Esophagus squamous epithelium (tissue), 5 donors: ENCODE data around the gene CCDC33. TPM values are rescaled to one million over a fixed set of nuclear protein-coding genes. Genes with fewer than 3 reads are reported as not detected.

Experiments used
- DNase-seq: peaks from one replicate; lab custom pipeline; 2025; lab: John Stamatoyannopoulos, UW
- H3K27ac ChIP-seq, 4 donors: fragments of 200-600 bp; sonication (generic); one replicate each; pipeline ENCODE4 v1.5.1; 2016 to 2019; ENCODE audit warnings: mild to moderate bottlenecking in 1 of 4
- H3K27me3 ChIP-seq, 4 donors: fragments of 200-600 bp; sonication (generic); 1 replicate in 3 of 4; 2 replicates in 1 of 4; pipeline versions ENCODE4 v1.5.1 to v1.6.0; 2017 to 2021; ENCODE audit warnings: antibody characterized with exemption in 1 of 4
- H3K36me3 ChIP-seq, 3 donors: fragments of 200-600 bp; sonication (generic); one replicate each; pipeline ENCODE4 v1.5.1; 2016 to 2019
- H3K4me1 ChIP-seq, 3 donors: fragments of 200-600 bp; sonication (generic); one replicate each; pipeline ENCODE4 v1.5.1; 2017 to 2019
- H3K4me3 ChIP-seq, 4 donors: fragments of 200-600 bp; sonication (generic); 1 replicate in 3 of 4; 2 replicates in 1 of 4; pipeline ENCODE4 v1.5.1; 2016 to 2019; ENCODE audit warnings: mild to moderate bottlenecking in 2 of 4, moderate library complexity in 1 of 4
- H3K9me3 ChIP-seq, 3 donors: fragments of 200-600 bp; sonication (generic); one replicate each; pipeline ENCODE4 v1.5.1; 2016 to 2019
- POLR2A ChIP-seq, 4 donors: fragments of 450-650 bp; IDR thresholded peaks; one replicate each; pipeline ENCODE4 v1.6.1; 2017; ENCODE audit warnings: antibody characterized with exemption in 4 of 4, mild to moderate bottlenecking in 4 of 4, moderate library complexity in 3 of 4
- WGBS, 2 donors: methylation state at CpG; one replicate each; pipeline ENCODE4 v1.1.5; 2018; 5-methylcytosine and 5-hydroxymethylcytosine counted together
- intact Hi-C: fragments of 100-400 bp; cut with DNase I; formaldehyde crosslinking; loops from one replicate; pipeline ENCODE4 v1.15.0; 2022
- total RNA-seq, 4 donors: library from RNA; depleted of rRNA; stranded (reverse); fragments of >200 nt; gene quantifications; one replicate each; pipeline ENCODE4 v1.1.0, GENCODE V29; 2016
- TF ChIP-seq, protein P1 (sequence below), 6 experiments: fragments of 450-650 bp in 4 of 6; fragments of 200-600 bp in 2 of 6; sonication (generic) in 2 of 6; IDR thresholded peaks; one replicate each; pipeline ENCODE4 v1.5.1; 2016 to 2019; ENCODE audit warnings: antibody characterized with exemption in 6 of 6, mild to moderate bottlenecking in 4 of 6, moderate library complexity in 4 of 6
- donor health status: DM: yes; HTN: yes; CAD: no.

Gene CCDC33
- total RNA-seq, 4 donors from 2014 or later, result not detected

DNA sequence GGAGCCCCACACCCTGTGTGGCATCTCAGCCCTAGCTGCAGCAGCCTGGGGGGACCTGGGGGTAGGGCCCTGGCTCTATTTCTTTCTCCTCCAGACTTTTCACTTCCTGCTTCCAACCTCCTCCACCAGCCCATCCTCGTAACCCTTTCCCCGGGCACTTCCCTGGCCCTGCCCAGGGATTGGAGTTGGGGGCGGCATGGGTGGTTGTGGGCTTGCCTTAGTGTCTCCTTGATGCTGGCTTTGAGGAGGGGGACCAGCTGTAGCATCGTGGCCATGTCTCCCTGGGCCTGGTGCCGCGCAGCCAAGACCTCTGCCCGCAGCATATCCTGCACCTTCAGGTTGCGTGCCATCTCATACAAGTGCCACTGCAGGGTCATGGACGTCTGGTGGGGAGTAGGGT is 103.2 kb downstream of the CCDC33 start:
- Histone ChIP-seq H3K4me1 (peaks cover 0 to 18% (median 5%) of the 10 kb centered on the region in 3 donors), H3K27ac (no peak overlapping the region), H3K9me3 (no peaks in the 10 kb centered on the region), H3K4me3 (no peak overlapping the region), H3K27me3 (no peaks in the 10 kb centered on the region), H3K36me3 (no peaks in the 10 kb centered on the region)
- TF ChIP-seq, protein P1, sequence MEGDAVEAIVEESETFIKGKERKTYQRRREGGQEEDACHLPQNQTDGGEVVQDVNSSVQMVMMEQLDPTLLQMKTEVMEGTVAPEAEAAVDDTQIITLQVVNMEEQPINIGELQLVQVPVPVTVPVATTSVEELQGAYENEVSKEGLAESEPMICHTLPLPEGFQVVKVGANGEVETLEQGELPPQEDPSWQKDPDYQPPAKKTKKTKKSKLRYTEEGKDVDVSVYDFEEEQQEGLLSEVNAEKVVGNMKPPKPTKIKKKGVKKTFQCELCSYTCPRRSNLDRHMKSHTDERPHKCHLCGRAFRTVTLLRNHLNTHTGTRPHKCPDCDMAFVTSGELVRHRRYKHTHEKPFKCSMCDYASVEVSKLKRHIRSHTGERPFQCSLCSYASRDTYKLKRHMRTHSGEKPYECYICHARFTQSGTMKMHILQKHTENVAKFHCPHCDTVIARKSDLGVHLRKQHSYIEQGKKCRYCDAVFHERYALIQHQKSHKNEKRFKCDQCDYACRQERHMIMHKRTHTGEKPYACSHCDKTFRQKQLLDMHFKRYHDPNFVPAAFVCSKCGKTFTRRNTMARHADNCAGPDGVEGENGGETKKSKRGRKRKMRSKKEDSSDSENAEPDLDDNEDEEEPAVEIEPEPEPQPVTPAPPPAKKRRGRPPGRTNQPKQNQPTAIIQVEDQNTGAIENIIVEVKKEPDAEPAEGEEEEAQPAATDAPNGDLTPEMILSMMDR (IDR thresholded peaks at IDR 0.05), result no peak
- TF ChIP-seq POLR2A (IDR thresholded peaks at IDR 0.05), result no peak
- no peak for DNase-seq
- intact Hi-C loops, result no loop called here
- WGBS, 2 donors, result 82 to 100% methylated on average over 6 to 8 of the region's 9 CpGs

DNA sequence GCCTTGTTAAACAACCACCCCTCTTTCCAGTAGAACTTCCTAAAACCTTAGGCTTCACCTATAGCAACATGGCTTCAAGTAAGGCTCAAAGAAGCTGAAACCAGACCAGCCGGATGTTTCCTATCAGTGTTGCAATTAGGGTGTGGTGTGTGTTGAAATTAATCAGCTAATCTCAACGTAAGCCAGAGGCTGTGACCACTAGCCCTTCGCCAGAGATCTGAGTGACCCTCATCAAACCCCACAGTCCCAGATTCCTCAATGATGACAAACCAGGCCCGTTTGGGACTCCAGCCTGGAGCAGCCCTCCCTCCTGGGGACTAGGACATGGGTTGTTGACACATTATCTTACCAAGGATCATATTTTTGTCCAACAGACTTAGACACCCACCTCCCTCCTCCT is 104.0 kb downstream of the CCDC33 start:
- H3K27ac ChIP-seq, result peak overlapping the region in 1 of 4 donors; percentile 18
- DNase-seq, result no peak
- 31 to 35% methylated on average over 2 to 3 of the region's 4 CpGs for WGBS, 2 donors
- no peaks in the 10 kb centered on the region for H3K27me3 ChIP-seq
- H3K36me3 ChIP-seq, result no peaks in the 10 kb centered on the region
- peaks cover 0 to 18% (median 5%) of the 10 kb centered on the region in 3 donors for H3K4me1 ChIP-seq
- no peak for TF ChIP-seq POLR2A (IDR thresholded peaks at IDR 0.05)
- TF ChIP-seq, protein P1 (IDR thresholded peaks at IDR 0.05), result no peak
- no peaks in the 10 kb centered on the region for H3K9me3 ChIP-seq
- intact Hi-C loops, result no loop called here
- H3K4me3 ChIP-seq, result no peak overlapping the region

DNA sequence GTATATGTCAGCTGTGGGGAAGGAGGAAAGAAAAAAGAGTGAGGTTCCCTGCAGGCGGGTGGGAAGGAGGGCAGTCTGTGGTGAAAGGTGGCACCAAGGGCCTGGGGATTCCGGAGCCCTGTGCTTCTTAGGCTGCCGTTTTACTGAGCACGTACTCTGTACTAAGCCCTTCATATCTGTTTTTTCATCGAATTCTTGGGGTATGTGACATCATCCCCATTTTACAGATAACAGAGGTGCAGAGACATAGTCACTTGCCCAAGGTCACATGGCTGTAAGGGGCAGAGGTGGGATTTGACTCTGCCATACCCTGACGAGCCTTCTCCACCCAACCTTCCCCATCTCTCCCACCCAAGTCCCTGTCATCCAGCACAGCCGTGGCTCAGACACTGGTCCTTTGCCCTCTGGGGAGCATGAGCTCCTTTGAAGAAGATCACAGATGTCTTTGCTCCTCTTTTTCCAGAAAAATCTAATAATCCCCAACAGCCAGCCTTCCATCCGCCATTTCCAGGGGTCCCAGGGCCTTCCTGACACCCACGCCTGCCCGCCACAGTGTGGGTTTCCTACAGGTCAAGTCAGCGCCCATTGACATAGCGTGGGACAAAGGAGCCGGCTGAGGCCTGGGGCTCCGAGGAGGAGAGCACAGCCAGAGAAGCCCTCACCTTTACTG is 107.1 kb downstream of the CCDC33 start:
- no peak for DNase-seq
- H3K36me3 ChIP-seq, result no peaks in the 10 kb centered on the region
- WGBS, 2 donors, result 90 to 93% methylated on average over 7 to 9 of the region's 14 CpGs
- H3K27ac ChIP-seq, result no peak overlapping the region
- TF ChIP-seq, protein P1 (IDR thresholded peaks at IDR 0.05), result no peak
- TF ChIP-seq POLR2A (IDR thresholded peaks at IDR 0.05), result no peak
- intact Hi-C loops, result no loop called here
- H3K4me3 ChIP-seq, result no peak overlapping the region
- H3K4me1 ChIP-seq, result peaks cover 0 to 22% (median 7%) of the 10 kb centered on the region in 3 donors
- no peaks in the 10 kb centered on the region for H3K27me3 ChIP-seq
- no peaks in the 10 kb centered on the region for H3K9me3 ChIP-seq

DNA sequence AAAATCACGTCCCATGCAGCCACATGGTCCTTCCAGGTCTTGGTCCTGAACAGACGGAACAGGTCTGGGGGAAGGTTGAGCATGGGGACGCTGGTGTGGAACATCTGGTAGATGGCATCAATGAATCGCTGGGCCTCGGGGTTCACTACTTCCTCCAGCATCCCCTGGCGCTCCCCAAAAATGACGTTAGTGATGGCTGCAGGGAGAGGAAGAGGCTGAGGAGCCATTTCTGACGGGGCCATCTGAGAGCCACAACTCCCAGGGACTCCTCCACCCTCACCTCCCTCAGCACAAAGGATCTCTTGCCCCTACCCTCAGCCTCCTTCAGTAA is 107.6 kb downstream of the CCDC33 start:
- Histone ChIP-seq H3K36me3 (no peaks in the 10 kb centered on the region), H3K27me3 (no peaks in the 10 kb centered on the region), H3K9me3 (no peaks in the 10 kb centered on the region), H3K4me1 (peaks cover 0 to 27% (median 11%) of the 10 kb centered on the region in 3 donors), H3K4me3 (no peak overlapping the region), H3K27ac (no peak overlapping the region)
- DNase-seq, result no peak
- intact Hi-C loops, result no loop called here
- TF ChIP-seq, protein P1 (IDR thresholded peaks at IDR 0.05), result no peak
- no peak for TF ChIP-seq POLR2A (IDR thresholded peaks at IDR 0.05)
- WGBS, 2 donors, result 91 to 96% methylated on average over 4 of the region's 8 CpGs

DNA sequence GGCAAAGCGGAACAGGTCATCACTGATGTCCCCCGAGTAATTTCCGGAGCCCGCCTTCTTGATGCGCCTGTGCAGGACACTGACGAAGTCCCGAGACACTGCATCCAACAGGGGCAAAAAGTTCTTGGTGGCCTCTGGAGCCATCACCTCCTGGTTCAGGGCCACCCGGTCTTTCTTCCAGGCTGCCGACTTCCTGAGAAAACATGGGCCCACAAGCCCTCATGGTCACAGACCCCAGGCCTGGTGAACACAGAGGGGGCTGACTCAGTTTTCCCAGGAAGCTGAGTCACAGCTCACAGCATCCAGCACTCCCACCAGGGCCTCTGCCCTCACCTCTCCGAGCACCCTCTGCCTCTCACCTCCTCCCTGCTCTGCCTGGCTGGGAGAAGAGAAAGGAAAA is 108.9 kb downstream of the CCDC33 start:
- H3K27ac ChIP-seq, result no peak overlapping the region
- DNase-seq, result no peak
- H3K4me3 ChIP-seq, result no peak overlapping the region
- H3K27me3 ChIP-seq, result no peaks in the 10 kb centered on the region
- WGBS, 2 donors, result 87 to 92% methylated on average over 8 to 10 of the region's 10 CpGs
- TF ChIP-seq, protein P1 (IDR thresholded peaks at IDR 0.05), result no peak
- peaks cover 0 to 28% (median 13%) of the 10 kb centered on the region in 3 donors for H3K4me1 ChIP-seq
- H3K36me3 ChIP-seq, result no peaks in the 10 kb centered on the region
- intact Hi-C loops, result no loop called here
- H3K9me3 ChIP-seq, result no peaks in the 10 kb centered on the region
